ENCODE data around the gene GJB3.

DNA sequence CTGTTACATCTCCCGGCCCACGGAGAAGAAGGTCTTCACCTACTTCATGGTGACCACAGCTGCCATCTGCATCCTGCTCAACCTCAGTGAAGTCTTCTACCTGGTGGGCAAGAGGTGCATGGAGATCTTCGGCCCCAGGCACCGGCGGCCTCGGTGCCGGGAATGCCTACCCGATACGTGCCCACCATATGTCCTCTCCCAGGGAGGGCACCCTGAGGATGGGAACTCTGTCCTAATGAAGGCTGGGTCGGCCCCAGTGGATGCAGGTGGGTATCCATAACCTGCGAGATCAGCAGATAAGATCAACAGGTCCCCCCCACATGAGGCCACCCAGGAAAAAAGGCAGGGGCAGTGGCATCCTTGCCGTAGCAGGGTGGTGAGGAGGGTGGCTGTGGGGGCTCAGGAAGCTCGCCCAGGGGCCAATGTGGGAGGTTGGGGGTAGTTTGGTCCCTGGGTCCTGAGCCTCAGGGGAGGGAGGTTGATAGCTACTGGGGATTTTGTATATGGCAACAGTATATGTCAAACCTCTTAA is 19.2 kb upstream of the GJB3 start:
- TF ChIP-seq, protein P1, sequence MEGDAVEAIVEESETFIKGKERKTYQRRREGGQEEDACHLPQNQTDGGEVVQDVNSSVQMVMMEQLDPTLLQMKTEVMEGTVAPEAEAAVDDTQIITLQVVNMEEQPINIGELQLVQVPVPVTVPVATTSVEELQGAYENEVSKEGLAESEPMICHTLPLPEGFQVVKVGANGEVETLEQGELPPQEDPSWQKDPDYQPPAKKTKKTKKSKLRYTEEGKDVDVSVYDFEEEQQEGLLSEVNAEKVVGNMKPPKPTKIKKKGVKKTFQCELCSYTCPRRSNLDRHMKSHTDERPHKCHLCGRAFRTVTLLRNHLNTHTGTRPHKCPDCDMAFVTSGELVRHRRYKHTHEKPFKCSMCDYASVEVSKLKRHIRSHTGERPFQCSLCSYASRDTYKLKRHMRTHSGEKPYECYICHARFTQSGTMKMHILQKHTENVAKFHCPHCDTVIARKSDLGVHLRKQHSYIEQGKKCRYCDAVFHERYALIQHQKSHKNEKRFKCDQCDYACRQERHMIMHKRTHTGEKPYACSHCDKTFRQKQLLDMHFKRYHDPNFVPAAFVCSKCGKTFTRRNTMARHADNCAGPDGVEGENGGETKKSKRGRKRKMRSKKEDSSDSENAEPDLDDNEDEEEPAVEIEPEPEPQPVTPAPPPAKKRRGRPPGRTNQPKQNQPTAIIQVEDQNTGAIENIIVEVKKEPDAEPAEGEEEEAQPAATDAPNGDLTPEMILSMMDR (IDR thresholded peaks at IDR 0.05; ENCODE audit: low read depth, low read length), result no peak
- TF ChIP-seq POLR2A (IDR thresholded peaks at IDR 0.05; ENCODE audit: extremely low read depth, insufficient read length), result no peak

All from NB4 (cell line).